ENCODE results near the gene CCSER2.

GRCh38 chr10:84360637-84361365 is 32.4 kb downstream of the CCSER2 start:
- TF ChIP-seq, protein P1, sequence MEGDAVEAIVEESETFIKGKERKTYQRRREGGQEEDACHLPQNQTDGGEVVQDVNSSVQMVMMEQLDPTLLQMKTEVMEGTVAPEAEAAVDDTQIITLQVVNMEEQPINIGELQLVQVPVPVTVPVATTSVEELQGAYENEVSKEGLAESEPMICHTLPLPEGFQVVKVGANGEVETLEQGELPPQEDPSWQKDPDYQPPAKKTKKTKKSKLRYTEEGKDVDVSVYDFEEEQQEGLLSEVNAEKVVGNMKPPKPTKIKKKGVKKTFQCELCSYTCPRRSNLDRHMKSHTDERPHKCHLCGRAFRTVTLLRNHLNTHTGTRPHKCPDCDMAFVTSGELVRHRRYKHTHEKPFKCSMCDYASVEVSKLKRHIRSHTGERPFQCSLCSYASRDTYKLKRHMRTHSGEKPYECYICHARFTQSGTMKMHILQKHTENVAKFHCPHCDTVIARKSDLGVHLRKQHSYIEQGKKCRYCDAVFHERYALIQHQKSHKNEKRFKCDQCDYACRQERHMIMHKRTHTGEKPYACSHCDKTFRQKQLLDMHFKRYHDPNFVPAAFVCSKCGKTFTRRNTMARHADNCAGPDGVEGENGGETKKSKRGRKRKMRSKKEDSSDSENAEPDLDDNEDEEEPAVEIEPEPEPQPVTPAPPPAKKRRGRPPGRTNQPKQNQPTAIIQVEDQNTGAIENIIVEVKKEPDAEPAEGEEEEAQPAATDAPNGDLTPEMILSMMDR (optimal IDR thresholded peaks at IDR 0.05 in 1 of 3, IDR thresholded peaks at IDR 0.05 in 1 of 3, conservative IDR thresholded peaks at IDR 0.05 in 1 of 3; ENCODE audit: extremely low read depth in 1 of 3, insufficient read depth in 2 of 3, low read length in 3 of 3), result no peak
- TF ChIP-seq EZH2 (IDR thresholded peaks at IDR 0.05; ENCODE audit: low read length), result no peak
